K562 (cell line): ENCODE measurements around the gene MERTK. TPM values are rescaled to one million over a fixed set of nuclear protein-coding genes. Genes with fewer than 3 reads are reported as not detected.

Source experiments
- ASH1L ChIP-seq: fragments of 450-650 bp; IDR thresholded peaks from 2 replicates; pipeline ENCODE4 v1.6.1; 2018; ENCODE audit warnings: borderline replicate concordance, mild to moderate bottlenecking, low read depth; ENCODE audit not compliant: partially characterized antibody
- CHD7 ChIP-seq: fragments of 200-600 bp; sonication (generic); IDR thresholded peaks from one replicate; pipeline ENCODE4 v1.6.1; 2012; ENCODE audit warnings: mild to moderate bottlenecking, low read depth, low read length, inconsistent platforms
- ELK3 ChIP-seq: fragments of 450-650 bp; formaldehyde crosslinking; IDR thresholded peaks from 2 replicates; pipeline ENCODE4 v1.4.0; 2020; ENCODE audit warnings: mild to moderate bottlenecking
- polyA plus RNA-seq, 8 experiments: library from polyadenylated mRNA; depleted of rRNA in 4 of 8; stranded (reverse) in 5 of 8; unstranded in 3 of 8; fragments of >200 nt; fragmentation: Nextera tagmentation in 2 of 8; fragmentation: Illumina TruSeq in 1 of 8; extraction: Ambion mirVana in 2 of 8; extraction: Trizol in 1 of 8; gene quantifications; 2 replicates each; pipeline versions ENCODE4 v1.2.1 to v1.2.3, GENCODE V29; 2011 to 2014; ENCODE audit warnings: inconsistent platforms in 1 of 8, missing spikeins in 1 of 8
- total RNA-seq, 7 experiments: library from RNA; depleted of rRNA in 6 of 7; stranded (reverse); fragments of >200 nt in 6 of 7; fragmentation: Illumina TruSeq in 2 of 7; extraction: Trizol in 2 of 7; gene quantifications; 2 replicates each; pipeline versions ENCODE4 v1.2.1 to v1.2.3, GENCODE V29; 2011 to 2021; ENCODE audit warnings: low replicate concordance in 1 of 7

MERTK gene
- total and polyA plus RNA-seq, 9 of the 15 experiments (the other 6 are each of a cell fraction or from before 2014, with no cell fraction given): 0.23 to 1.6 (median 0.74) TPM

GRCh38 chr2:112062894-112063293 is 164.5 kb downstream of the MERTK start (continued):
- TF ChIP-seq CHD7 (no peak), ASH1L (no peak), ELK3 (no peak)
